Heart right ventricle (tissue), 16 donors: ENCODE data around the gene FBN1. TPM values are rescaled to one million over a fixed set of nuclear protein-coding genes. Genes with fewer than 3 reads are reported as not detected.

Experiments used
- ATAC-seq, 8 donors: fragments of 200-7000 bp; cut with Tn5 transposase; one replicate each; pipeline ENCODE4 v1.9.1; 2020; ENCODE audit warnings: mild to moderate bottlenecking in 8 of 8, moderate library complexity in 8 of 8, moderate number of reproducible peaks in 1 of 8
- DNase-seq, 2 donors: peaks; one replicate each; pipeline ENCODE4 v3.0.0-alpha.2; 2020
- H3K27ac ChIP-seq, 10 donors: fragments of 200-600 bp; sonication (generic) in 2 of 10; one replicate each; pipeline versions ENCODE4 v1.5.0 to v1.8.0; 2020 to 2022; ENCODE audit warnings: mild to moderate bottlenecking in 3 of 10
- H3K27me3 ChIP-seq, 7 donors: fragments of 200-600 bp; one replicate each; pipeline ENCODE4 v1.8.0; 2021 to 2022; ENCODE audit warnings: mild to moderate bottlenecking in 2 of 7
- H3K36me3 ChIP-seq, 9 donors: fragments of 200-600 bp; sonication (generic) in 1 of 9; one replicate each; pipeline versions ENCODE4 v1.5.0 to v1.8.0; 2020 to 2022; ENCODE audit warnings: mild to moderate bottlenecking in 2 of 9
- H3K4me1 ChIP-seq, 9 donors: fragments of 200-600 bp; sonication (generic) in 1 of 9; one replicate each; pipeline versions ENCODE4 v1.5.0 to v1.8.0; 2020 to 2022; ENCODE audit warnings: mild to moderate bottlenecking in 4 of 9
- H3K4me3 ChIP-seq, 10 donors: fragments of 200-600 bp; sonication (generic) in 2 of 10; one replicate each; pipeline versions ENCODE4 v1.5.0 to v1.8.0; 2020 to 2022; ENCODE audit warnings: mild to moderate bottlenecking in 7 of 10, moderate library complexity in 2 of 10
- H3K9me3 ChIP-seq, 11 donors: fragments of 200-600 bp in 10 of 11; sonication (generic) in 2 of 11; one replicate each; pipeline versions ENCODE4 v1.5.0 to v1.8.0; 2013 to 2022; ENCODE audit warnings: mild to moderate bottlenecking in 2 of 11, control low read depth in 1 of 11, moderate library complexity in 1 of 11
- WGBS, 2 donors: extraction: QIAGEN DNeasy Blood & Tissue Kit; methylation state at CpG; one replicate each; pipeline ENCODE4 v1.1.7; 2013; ENCODE audit warnings: inconsistent platforms in 1 of 2; 5-methylcytosine and 5-hydroxymethylcytosine counted together
- intact Hi-C, 10 donors: fragments of 100-400 bp; cut with DNase I; formaldehyde crosslinking; loops; one replicate each; pipeline versions ENCODE4 v1.11.1 to v1.14.2; 2022
- polyA plus RNA-seq, 2 donors: library from polyadenylated mRNA; stranded (reverse); fragments of 200-250 nt; gene quantifications; one replicate each; pipeline ENCODE4 v1.2.3, GENCODE V29; 2013
- total RNA-seq, 10 donors: library from RNA; stranded (reverse); fragmentation: NEBNext Ultra II Directional in 3 of 10; extraction: Animal tissue kit (Norgen Biotek cat#: 25700) in 3 of 10; gene quantifications; one replicate each; pipeline versions ENCODE4 v1.2.1 to v1.2.4, GENCODE V29; 2021 to 2023
- TF ChIP-seq, protein P1 (sequence below), 9 donors: fragments of 200-600 bp; sonication (generic) in 2 of 9; IDR thresholded peaks; one replicate each; pipeline versions ENCODE4 v1.5.0 to v1.8.0; 2021 to 2022; ENCODE audit warnings: antibody characterized with exemption in 9 of 9, mild to moderate bottlenecking in 5 of 9, moderate library complexity in 1 of 9
- donor health status: Arrhythmogenic right ventricular cardiomyopathy.
- donor health status: ischemic (EF 13 %, LVEDD 7.1; RV severe dilation, severe dysfunction).
- donor health status: healthy with polysubstance abuse.
- donor health status: DM: no; HTN: yes; CAD: no.
- donor health status: DM: no; HTN: no; CAD: no.
- donor health status: ischemic (EF 25% LVEDD 6.9; RV normal size, moderate dysfunction).
- donor health status: ischemic (EF 25% LVEDD 5.7; RV mildly dilated, moderate dysfunction).
- donor health status: healthy.
- donor health status: DM: yes; HTN: yes; CAD: no.
- donor health status: Ischemic cardiomyopathy.
- donor health status: ischemic (EF 35%, LVEDD 5.7; RV mildly dilated, moderate dysfunction).
- donor health status: nonischemic (EF 11% LVEDD 7.7; RV severe dilation, severe dysfunction).
- donor health status: DM: yes; HTN: yes; CAD: no.
- donor health status: PGD.
- donor health status: ischemic (EF 29% LVEDD 5.4; RV normal size, mild dysfunction).
- donor health status: nonischemic (EF 23%, LVEDD 6.1; RV moderate dilation, normal function).

Gene FBN1
- total and polyA plus RNA-seq, 12 donors: 7.0 to 116 (median 31.1) TPM

DNA sequence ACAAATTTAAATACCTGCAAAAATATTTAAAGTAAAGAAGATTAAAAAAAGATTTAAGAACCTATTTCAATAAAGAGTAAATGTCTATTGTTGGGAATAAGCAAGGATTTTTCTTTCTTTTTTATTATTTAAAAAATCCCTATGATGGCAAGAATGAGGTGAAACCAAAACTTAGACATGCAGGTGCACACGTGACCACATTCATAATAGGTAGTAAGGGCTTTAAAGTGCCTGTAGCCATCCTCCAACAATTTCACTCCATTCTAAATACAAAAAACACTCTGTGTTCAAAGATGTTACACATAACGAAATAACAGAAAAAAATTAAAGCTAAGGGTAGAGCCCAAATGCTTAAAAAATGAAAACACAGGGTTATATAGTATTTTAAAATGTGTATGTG is 74.0 kb downstream of the FBN1 start:
- TF ChIP-seq, protein P1, sequence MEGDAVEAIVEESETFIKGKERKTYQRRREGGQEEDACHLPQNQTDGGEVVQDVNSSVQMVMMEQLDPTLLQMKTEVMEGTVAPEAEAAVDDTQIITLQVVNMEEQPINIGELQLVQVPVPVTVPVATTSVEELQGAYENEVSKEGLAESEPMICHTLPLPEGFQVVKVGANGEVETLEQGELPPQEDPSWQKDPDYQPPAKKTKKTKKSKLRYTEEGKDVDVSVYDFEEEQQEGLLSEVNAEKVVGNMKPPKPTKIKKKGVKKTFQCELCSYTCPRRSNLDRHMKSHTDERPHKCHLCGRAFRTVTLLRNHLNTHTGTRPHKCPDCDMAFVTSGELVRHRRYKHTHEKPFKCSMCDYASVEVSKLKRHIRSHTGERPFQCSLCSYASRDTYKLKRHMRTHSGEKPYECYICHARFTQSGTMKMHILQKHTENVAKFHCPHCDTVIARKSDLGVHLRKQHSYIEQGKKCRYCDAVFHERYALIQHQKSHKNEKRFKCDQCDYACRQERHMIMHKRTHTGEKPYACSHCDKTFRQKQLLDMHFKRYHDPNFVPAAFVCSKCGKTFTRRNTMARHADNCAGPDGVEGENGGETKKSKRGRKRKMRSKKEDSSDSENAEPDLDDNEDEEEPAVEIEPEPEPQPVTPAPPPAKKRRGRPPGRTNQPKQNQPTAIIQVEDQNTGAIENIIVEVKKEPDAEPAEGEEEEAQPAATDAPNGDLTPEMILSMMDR (IDR thresholded peaks at IDR 0.05): no peak
- no peak for DNase-seq
- intact Hi-C loops: no loop called here
- H3K4me3 ChIP-seq: no peak overlapping the region
- no peak for ATAC-seq
- H3K36me3 ChIP-seq: peaks cover 0 to 6% (median 0%) of the 10 kb centered on the region in 9 donors
- H3K9me3 ChIP-seq: no peaks in the 10 kb centered on the region
- H3K27me3 ChIP-seq: no peaks in the 10 kb centered on the region
- H3K4me1 ChIP-seq: peaks cover 0 to 15% (median 5%) of the 10 kb centered on the region in 9 donors
- no peak overlapping the region for H3K27ac ChIP-seq
- 93 to 95% methylated on average over 2 of the region's 2 CpGs for WGBS, 2 donors

DNA sequence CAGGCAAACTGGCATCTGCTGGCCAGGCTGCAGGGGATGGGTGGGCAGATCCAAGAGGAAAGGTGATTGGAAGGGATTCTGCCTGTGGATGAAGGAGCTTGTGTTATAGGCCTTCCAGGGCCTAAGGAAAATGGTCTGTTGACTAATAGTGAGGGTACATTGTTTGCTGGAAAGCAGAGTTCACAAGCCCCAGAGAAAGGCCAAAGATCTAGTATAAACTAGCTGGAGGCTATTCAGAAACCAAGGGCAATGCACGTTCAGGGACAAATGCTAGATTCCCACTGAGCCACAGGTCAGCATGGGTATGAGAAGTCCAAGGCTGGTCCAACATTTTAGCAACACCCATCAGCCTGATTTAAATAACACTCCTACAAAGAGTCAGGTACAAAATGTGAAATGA is 74.7 kb downstream of the FBN1 start:
- TF ChIP-seq, protein P1 (IDR thresholded peaks at IDR 0.05): no peak
- Histone ChIP-seq H3K4me1 (peaks cover 0 to 22% (median 12%) of the 10 kb centered on the region in 9 donors), H3K9me3 (no peaks in the 10 kb centered on the region), H3K27ac (no peak overlapping the region), H3K4me3 (no peak overlapping the region), H3K36me3 (peaks cover 0 to under 1% (median 0%) of the 10 kb centered on the region in 9 donors), H3K27me3 (no peaks in the 10 kb centered on the region)
- ATAC-seq (no peak), DNase-seq (no peak)
- 46 to 57% methylated on average over 1 of the region's 1 CpG for WGBS, 2 donors
- intact Hi-C loops: no loop called here

DNA sequence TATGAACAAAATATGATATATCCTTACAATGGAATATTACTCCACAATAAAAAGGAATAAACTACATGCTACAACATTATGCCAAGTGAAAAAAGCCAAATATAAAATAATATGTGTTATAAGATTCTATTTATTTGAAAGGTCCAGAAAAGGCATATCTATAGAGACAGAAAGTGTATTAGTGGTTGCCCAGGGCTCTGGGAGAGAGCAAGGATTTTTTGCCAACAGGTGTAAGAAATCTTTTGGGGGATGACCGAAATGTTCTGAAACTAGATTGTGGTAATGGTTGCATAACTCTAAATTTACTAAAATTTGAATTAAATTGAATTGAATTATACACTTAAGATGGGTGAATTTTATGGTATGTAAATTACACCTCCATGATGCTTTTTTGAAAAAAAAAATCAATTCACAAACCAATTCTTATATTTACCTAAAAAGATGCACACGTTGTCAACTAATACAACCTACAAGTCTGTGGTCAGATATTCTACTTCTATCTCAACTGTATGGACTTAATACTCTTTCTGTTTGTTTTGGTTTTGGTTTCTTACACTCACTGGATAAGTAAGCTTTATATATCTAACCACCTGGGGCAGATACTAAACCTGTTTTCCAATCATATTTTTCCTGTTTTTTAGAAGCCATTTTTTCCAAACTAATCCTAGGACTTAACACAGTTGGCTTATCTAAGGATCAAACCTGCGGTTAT is 75.8 kb downstream of the FBN1 start:
- intact Hi-C loops: no loop called here
- no peak for ATAC-seq
- TF ChIP-seq, protein P1 (IDR thresholded peaks at IDR 0.05): no peak

DNA sequence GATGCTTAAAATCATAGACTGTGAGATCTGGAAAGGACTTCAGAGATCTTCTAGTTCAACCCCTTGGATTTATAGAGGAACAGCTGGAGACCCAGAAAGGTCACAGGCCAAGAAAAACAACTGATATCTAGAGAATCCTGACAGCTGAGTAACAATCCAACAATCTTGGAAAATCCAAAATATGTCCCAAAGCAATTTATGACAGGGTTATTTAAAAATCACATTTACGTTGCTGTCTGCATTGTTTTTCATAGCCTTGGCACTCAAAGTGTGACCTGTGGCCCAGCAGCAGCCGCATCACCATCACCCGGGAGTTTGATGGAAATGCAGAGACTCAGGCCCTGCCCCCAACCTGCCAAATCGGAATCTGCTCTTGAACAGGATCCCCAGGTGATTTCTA is 78.8 kb downstream of the FBN1 start:
- intact Hi-C loops: no loop called here
- Histone ChIP-seq H3K27me3 (no peaks in the 10 kb centered on the region), H3K36me3 (no peaks in the 10 kb centered on the region), H3K4me3 (no peak overlapping the region), H3K9me3 (no peaks in the 10 kb centered on the region), H3K27ac (peak overlapping the region in 3 of 10 donors; percentile 1 to 46 (median 46)), H3K4me1 (peaks cover 0 to 33% (median 18%) of the 10 kb centered on the region in 9 donors)
- TF ChIP-seq, protein P1 (IDR thresholded peaks at IDR 0.05): no peak
- peak in 5 of 8 donors; percentile 49 to 66 (median 51) for ATAC-seq
- WGBS, 2 donors: 60 to 71% methylated on average over 4 of the region's 4 CpGs
- DNase-seq: no peak

More for the DNA sequence above, 75.8 kb downstream of the FBN1 start:
- Histone ChIP-seq H3K36me3 (no peaks in the 10 kb centered on the region), H3K27ac (no peak overlapping the region), H3K4me1 (peaks cover 0 to 33% (median 18%) of the 10 kb centered on the region in 9 donors), H3K9me3 (no peaks in the 10 kb centered on the region), H3K27me3 (no peaks in the 10 kb centered on the region), H3K4me3 (no peak overlapping the region)
- DNase-seq: no peak
- 82 to 98% methylated on average over 3 of the region's 3 CpGs for WGBS, 2 donors
